ENCODE data around the gene GALK1. TPM values are rescaled to one million over a fixed set of nuclear protein-coding genes. Genes with fewer than 3 reads are reported as not detected.
A peak's percentile ranks its signal among the peaks of the same experiment; 100 is the strongest.
"Not testable (repeated sequence)": the region's sequence is repeated elsewhere in the genome, so short reads cannot be mapped to it uniquely, and the experiment has no call there.

Gene GALK1
- total RNA-seq, 3 donors from 2014 or later, result 7.1 to 18.2 (median 18.2) TPM

GRCh38 chr17:75811174-75811573 lies 46.2 kb upstream of the GALK1 start:
- ATAC-seq, result no peak

GRCh38 chr17:75810756-75811155 lies 45.8 kb upstream of the GALK1 start:
- H3K4me3 ChIP-seq; intact Hi-C loops (cut with DNase I, micrococcal nuclease); ATAC-seq; H3K9me3 ChIP-seq; H3K4me1 ChIP-seq (ENCODE audit: low read depth); DNase-seq; H3K36me3 ChIP-seq (ENCODE audit: low read depth): not testable (repeated sequence)

More at GRCh38 chr17:75811174-75811573, 46.2 kb upstream of the GALK1 start:
- H3K36me3 ChIP-seq (ENCODE audit: low read depth), result no peaks in the 10 kb centered on the region
- H3K9me3 ChIP-seq, result no peaks in the 10 kb centered on the region
- H3K4me3 ChIP-seq, result no peak overlapping the region
- no peak for TF ChIP-seq CTCF (IDR thresholded peaks at IDR 0.05)
- DNase-seq, result no peak
- intact Hi-C loops (cut with DNase I, micrococcal nuclease), result no loop called here
- H3K4me1 ChIP-seq (ENCODE audit: low read depth), result no peaks in the 10 kb centered on the region

GRCh38 chr17:75810216-75810615 lies 45.2 kb upstream of the GALK1 start:
- TF ChIP-seq CTCF (IDR thresholded peaks at IDR 0.05), result no peak
- no peaks in the 10 kb centered on the region for H3K9me3 ChIP-seq
- H3K4me1 ChIP-seq (ENCODE audit: low read depth), result no peaks in the 10 kb centered on the region
- H3K4me3 ChIP-seq, result no peak overlapping the region
- H3K36me3 ChIP-seq (ENCODE audit: low read depth), result no peaks in the 10 kb centered on the region
- peak; percentile 54 to 93 (median 71) for DNase-seq
- intact Hi-C loops (cut with DNase I, micrococcal nuclease), result no loop called here
- peak; percentile 91 for ATAC-seq

- intact Hi-C loops (cut with DNase I, micrococcal nuclease), result no loop called here
- ATAC-seq (no peak), DNase-seq (peak in 1 of 3 donors; percentile 46)
- Histone ChIP-seq H3K36me3 (ENCODE audit: low read depth) (no peaks in the 10 kb centered on the region), H3K4me3 (no peak overlapping the region), H3K9me3 (no peaks in the 10 kb centered on the region), H3K4me1 (ENCODE audit: low read depth) (no peaks in the 10 kb centered on the region)
- TF ChIP-seq CTCF (IDR thresholded peaks at IDR 0.05), result no peak
Measured at GRCh38 chr17:75809631-75810111, 44.7 kb upstream of the GALK1 start.

- Histone ChIP-seq H3K4me3 (no peak overlapping the region), H3K36me3 (ENCODE audit: low read depth) (no peaks in the 10 kb centered on the region), H3K9me3 (no peaks in the 10 kb centered on the region), H3K4me1 (ENCODE audit: low read depth) (no peaks in the 10 kb centered on the region)
- intact Hi-C loops (cut with DNase I, micrococcal nuclease), result no loop called here
- no peak for TF ChIP-seq CTCF (IDR thresholded peaks at IDR 0.05)
- peak; percentile 10 for ATAC-seq
- peak in 1 of 3 donors; percentile 42 for DNase-seq
Measured at GRCh38 chr17:75808905-75809621, 44.1 kb upstream of the GALK1 start.

- TF ChIP-seq CTCF (IDR thresholded peaks at IDR 0.05), result no peak
- no peak overlapping the region for H3K4me3 ChIP-seq
- H3K4me1 ChIP-seq (ENCODE audit: low read depth), result no peaks in the 10 kb centered on the region
- no peaks in the 10 kb centered on the region for H3K9me3 ChIP-seq
- intact Hi-C loops (cut with DNase I, micrococcal nuclease), result no loop called here
- DNase-seq, result no peak
- H3K36me3 ChIP-seq (ENCODE audit: low read depth), result no peaks in the 10 kb centered on the region
- ATAC-seq, result no peak
Measured at GRCh38 chr17:75808549-75808904, 43.5 kb upstream of the GALK1 start.
